Bronchus fibroblast of lung (primary cell): ENCODE results near the gene HSPA1B. TPM values are rescaled to one million over a fixed set of nuclear protein-coding genes. Genes with fewer than 3 reads are reported as not detected.

Experiments
- total RNA-seq: library from RNA; depleted of rRNA; stranded (reverse); fragments of >200 nt; gene quantifications from 2 replicates; pipeline ENCODE4 v1.2.3, GENCODE V29; 2015

HSPA1B gene
- 112 and 118 TPM in 2 replicates for total RNA-seq

DNA sequence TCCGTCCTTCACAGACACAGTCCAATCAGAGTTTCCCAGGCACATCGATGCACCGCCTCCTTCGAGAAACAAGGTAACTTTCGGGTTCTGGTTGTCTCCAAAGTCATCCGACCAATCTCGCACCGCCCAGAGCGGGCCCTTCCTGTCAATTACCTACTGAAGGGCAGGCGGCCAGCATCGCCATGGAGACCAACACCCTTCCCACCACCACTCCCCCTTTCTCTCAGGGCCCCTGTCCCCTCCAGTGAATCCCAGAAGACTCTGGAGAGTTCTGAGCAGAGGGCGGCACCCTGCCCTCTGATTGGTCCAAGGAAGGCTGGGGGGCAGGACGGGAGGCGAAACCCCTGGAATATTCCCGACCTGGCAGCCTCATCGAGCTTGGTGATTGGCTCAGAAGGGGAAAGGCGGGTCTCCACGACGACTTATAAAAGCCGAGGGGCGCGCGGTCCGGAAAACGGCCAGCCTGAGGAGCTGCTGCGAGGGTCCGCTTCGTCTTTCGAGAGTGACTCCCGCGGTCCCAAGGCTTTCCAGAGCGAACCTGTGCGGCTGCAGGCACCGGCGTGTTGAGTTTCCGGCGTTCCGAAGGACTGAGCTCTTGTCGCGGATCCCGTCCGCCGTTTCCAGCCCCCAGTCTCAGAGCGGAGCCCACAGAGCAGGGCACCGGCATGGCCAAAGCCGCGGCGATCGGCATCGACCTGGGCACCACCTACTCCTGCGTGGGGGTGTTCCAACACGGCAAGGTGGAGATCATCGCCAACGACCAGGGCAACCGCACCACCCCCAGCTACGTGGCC, at the start of gene HSPA1B:
HSPA1B (plus strand) TSS at position 453 of the 794 bp plus-strand sequence; CDS start at position 666, 213 bp downstream.

DNA sequence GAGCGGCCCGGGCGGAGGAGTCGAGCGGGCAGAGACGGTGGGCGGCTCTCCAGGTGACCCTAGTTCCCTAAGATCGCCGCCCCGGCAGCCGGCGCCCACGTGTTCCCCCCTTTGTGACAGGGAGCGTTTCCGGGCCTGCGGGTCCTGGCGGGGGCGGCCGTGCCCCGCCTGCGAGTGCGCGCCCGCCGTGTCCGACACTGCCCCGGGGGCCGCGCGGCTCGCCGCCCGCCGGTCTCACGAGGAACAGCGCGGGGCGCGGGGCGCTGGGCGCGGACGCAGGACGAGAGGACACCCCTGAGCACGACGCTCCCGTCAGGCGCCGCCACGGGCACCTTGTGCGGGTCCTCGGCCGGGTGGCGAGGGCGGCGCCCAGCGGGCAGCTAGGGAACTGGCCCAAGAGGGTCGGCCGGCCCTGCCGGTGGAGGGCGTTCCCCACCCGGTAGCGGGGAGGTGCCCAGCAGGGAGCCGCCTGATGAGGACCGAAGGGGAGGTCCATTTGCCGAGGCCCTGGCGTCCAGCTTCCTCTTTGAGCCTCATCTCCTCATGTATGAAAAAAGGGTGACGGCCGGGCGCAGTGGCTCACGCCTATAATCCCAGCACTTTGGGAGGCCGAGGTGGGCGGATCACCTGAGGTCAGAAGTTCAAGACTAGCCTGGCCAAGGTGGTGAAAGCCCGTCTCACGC, 31.8 kb upstream of the HSPA1B start, which contains the start of gene VARS1:
VARS1 (minus strand) TSS at position 137 of the 683 bp plus-strand sequence. CDS start 535 bp downstream, outside the sequence.

DNA sequence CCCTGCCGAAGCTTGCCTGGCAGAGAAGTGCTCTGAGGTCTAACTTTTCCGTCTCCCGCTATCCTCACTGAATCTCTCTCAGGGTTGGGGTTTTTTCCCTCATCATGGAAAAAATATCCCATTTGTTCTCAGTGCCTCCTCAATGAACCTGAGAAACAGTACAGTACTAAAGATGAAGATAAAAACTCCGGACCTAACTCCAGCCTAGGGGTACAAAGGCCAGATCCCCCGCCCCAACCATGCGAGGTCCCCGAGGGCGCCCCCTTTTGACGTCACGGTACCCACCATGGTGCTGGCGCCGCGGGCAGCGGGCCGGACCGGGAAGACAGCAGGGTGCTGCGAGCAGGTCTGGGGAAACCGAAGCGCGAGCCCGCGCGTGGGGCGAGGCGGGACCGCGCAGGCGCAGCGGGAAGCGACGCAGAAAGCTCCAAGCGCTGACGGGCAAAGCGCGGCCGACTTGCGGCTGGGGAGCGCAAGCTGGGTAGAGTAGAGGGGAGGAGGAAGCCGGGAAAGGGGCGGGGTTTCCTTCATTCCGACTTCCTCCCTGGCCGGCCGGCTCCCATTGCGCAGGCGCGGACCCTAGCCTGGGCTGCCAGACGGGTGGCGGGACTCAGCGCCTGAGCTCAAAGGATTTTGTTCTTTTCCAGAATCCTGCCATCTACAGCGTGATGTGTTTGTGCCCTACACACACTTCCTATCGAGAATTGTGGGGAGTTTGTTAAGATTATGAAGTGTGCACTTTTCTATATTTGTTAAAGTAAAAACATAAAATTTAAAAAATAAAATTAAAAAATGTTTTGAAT, 20.9 kb upstream of the HSPA1B start, which contains the start of gene LSM2:
LSM2 (minus strand) TSS at position 497 of the 803 bp plus-strand sequence; CDS start at position 288, 209 bp downstream.

DNA sequence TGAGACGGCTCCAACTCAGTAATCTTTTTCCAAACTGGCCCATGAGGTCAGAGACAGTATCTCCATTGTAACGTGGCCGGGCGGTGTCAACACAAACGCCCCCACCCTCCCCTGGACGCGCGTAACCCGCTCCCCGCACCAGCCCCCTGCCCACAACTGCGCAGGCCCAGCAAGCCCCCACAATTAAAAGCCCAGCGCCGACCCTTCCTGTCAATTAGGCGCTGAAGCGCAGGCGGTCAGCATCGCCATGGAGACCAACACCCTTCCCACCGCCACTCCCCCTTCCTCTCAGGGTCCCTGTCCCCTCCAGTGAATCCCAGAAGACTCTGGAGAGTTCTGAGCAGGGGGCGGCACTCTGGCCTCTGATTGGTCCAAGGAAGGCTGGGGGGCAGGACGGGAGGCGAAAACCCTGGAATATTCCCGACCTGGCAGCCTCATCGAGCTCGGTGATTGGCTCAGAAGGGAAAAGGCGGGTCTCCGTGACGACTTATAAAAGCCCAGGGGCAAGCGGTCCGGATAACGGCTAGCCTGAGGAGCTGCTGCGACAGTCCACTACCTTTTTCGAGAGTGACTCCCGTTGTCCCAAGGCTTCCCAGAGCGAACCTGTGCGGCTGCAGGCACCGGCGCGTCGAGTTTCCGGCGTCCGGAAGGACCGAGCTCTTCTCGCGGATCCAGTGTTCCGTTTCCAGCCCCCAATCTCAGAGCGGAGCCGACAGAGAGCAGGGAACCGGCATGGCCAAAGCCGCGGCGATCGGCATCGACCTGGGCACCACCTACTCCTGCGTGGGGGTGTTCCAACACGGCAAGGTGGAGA, 12.3 kb upstream of the HSPA1B start, which contains the start of the genes HSPA1A and HSPA1L:
HSPA1A (plus strand) TSS at position 519 of the 814 bp plus-strand sequence; CDS start at position 733, 214 bp downstream.
HSPA1L (minus strand) TSS at position 259 of the 814 bp plus-strand sequence. CDS start 3,311 bp downstream, outside the sequence.

DNA sequence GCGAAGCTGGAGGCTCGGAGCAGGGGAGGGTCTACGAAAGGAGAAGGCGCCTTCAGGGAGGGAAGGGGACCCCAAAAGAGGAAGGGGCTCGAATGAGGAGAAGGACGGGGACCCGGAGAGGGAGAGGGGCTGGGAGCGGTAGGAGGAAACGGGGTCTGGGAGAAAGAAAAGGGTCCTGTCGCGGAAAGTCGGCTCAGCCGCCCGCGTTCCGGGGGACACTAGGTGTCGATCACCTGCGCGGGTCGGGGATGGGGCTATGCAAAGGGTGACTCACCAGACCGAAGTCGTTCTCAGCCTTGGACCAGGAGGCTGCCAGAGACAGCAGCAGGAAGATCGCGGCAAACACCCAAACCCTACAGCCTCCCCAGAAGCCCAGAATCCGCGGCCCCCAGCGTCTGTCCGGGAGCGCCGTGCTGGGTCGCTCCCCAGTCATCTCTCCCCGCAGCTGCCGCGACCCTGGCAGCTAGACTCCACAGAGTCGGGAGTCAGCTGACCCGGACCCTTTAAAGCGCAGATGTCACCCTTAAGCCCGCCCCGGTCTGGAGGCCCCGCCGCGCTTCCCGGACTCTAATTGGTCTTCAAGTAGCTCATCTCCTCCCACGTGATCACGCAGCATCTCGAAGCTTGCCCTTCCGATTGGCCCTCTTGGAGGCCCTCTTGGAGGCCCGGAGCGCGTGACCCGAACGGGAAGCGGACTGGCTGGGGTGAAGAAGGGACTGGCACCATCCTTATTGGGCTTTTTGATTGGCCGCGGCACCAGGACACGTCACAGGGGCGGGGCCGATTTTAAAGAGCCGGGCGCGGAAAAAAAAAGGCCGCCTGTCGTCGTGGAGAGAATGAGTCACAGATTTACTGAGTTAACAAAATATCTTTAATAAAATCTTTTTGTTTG, 35.1 kb downstream of the HSPA1B start, which contains the start of gene NEU1:
NEU1 (minus strand) TSS at position 478 of the 892 bp plus-strand sequence; CDS start at position 433, 45 bp downstream.

DNA sequence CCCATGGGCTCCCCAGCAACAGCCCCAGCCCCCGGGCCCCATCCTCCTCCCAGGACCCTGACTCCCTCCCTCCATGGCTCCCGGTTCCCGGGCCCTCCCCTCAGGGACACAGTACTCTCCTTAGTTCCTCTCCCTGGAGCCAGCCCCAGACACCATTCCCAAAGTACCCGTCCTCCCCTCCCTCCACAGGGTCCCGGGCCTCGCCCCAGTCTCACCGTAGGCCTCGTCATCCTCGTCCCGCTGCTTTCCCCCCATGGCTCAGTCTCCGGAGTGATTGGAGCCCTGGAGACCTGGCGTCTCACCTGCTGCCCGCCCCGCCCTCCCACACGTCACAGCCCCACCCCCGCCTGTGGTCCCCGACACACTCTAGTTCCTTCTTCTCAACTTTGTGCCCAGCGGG, 51.2 kb downstream of the HSPA1B start, which contains the start of gene SLC44A4:
SLC44A4 (minus strand) TSS at position 272 of the 400 bp plus-strand sequence; CDS start at position 255, 17 bp downstream.

Other genes starting within 250 kb of the HSPA1B start
- gene LTB, start 245.3 kb upstream of the HSPA1B start, total RNA-seq: not detected in 2 replicates
- not detected in 2 replicates for gene LST1, start 241.5 kb upstream of the HSPA1B start, total RNA-seq
- gene NCR3, start 234.7 kb upstream of the HSPA1B start, total RNA-seq: not detected in 2 replicates
- gene AIF1, start 212.5 kb upstream of the HSPA1B start, total RNA-seq: 0.15 TPM in 1 of 2 replicates, not detected in the other
- gene PRRC2A, start 207.0 kb upstream of the HSPA1B start, total RNA-seq: 103 and 107 TPM in 2 replicates
- gene BAG6, start 175.1 kb upstream of the HSPA1B start, total RNA-seq: 265 and 271 TPM in 2 replicates
- gene APOM, start 171.8 kb upstream of the HSPA1B start, total RNA-seq: 2.9 and 3.6 TPM in 2 replicates
- 15.6 and 17.7 TPM in 2 replicates for gene C6orf47, start 167.0 kb upstream of the HSPA1B start, total RNA-seq
- 14.0 and 14.4 TPM in 2 replicates for gene GPANK1, start 162.7 kb upstream of the HSPA1B start, total RNA-seq
- 316 and 357 TPM in 2 replicates for gene CSNK2B, start 161.7 kb upstream of the HSPA1B start, total RNA-seq
- gene LY6G5B, start 157.8 kb upstream of the HSPA1B start, total RNA-seq: 0.84 and 1.3 TPM in 2 replicates
- gene LY6G5C, start 146.7 kb upstream of the HSPA1B start, total RNA-seq: 1.0 and 2.2 TPM in 2 replicates
- 23.5 and 25.1 TPM in 2 replicates for gene ABHD16A, start 124.4 kb upstream of the HSPA1B start, total RNA-seq
- gene LY6G6F, start 120.9 kb upstream of the HSPA1B start, total RNA-seq: not detected in 2 replicates
- gene LY6G6D, start 112.4 kb upstream of the HSPA1B start, total RNA-seq: not detected in 2 replicates
- gene LY6G6C, start 106.0 kb upstream of the HSPA1B start, total RNA-seq: not detected in 2 replicates
- not detected in 2 replicates for gene MPIG6B, start 104.4 kb upstream of the HSPA1B start, total RNA-seq
- gene DDAH2, start 98.4 kb upstream of the HSPA1B start, total RNA-seq: 56.0 and 63.8 TPM in 2 replicates
- gene CLIC1, start 91.2 kb upstream of the HSPA1B start, total RNA-seq: 974 and 1,027 TPM in 2 replicates
- 10.9 and 15.5 TPM in 2 replicates for gene MSH5, start 87.7 kb upstream of the HSPA1B start, total RNA-seq
- gene SAPCD1, start 65.1 kb upstream of the HSPA1B start, total RNA-seq: 3.2 and 5.8 TPM in 2 replicates
- 0.45 and 0.67 TPM in 2 replicates for gene VWA7, start 50.4 kb upstream of the HSPA1B start, total RNA-seq
- 90.6 and 111 TPM in 2 replicates for gene VARS1, start 32.0 kb upstream of the HSPA1B start, total RNA-seq
- 133 and 134 TPM in 2 replicates for gene LSM2, start 20.8 kb upstream of the HSPA1B start, total RNA-seq
- 0.30 and 0.50 TPM in 2 replicates for gene HSPA1L, start 12.5 kb upstream of the HSPA1B start, total RNA-seq
- 56.3 and 60.4 TPM in 2 replicates for gene HSPA1A, start 12.2 kb upstream of the HSPA1B start, total RNA-seq
- 53.8 and 61.4 TPM in 2 replicates for gene NEU1, start 35.1 kb downstream of the HSPA1B start, total RNA-seq
- 0.45 TPM in 1 of 2 replicates, not detected in the other for gene SLC44A4, start 51.3 kb downstream of the HSPA1B start, total RNA-seq
- 38.7 and 39.8 TPM in 2 replicates for gene EHMT2, start 70.0 kb downstream of the HSPA1B start, total RNA-seq
- gene ZBTB12, start 74.3 kb downstream of the HSPA1B start, total RNA-seq: 3.0 and 3.3 TPM in 2 replicates
- gene C2, start 100.0 kb downstream of the HSPA1B start, total RNA-seq: 0.17 and 0.30 TPM in 2 replicates
- 2.0 and 2.7 TPM in 2 replicates for gene CFB, start 118.4 kb downstream of the HSPA1B start, total RNA-seq
- 142 and 144 TPM in 2 replicates for gene NELFE, start 131.2 kb downstream of the HSPA1B start, total RNA-seq
- gene SKIC2, start 131.4 kb downstream of the HSPA1B start, total RNA-seq: 44.4 and 46.7 TPM in 2 replicates
- 17.5 and 21.9 TPM in 2 replicates for gene DXO, start 144.4 kb downstream of the HSPA1B start, total RNA-seq
- gene C4A, start 154.3 kb downstream of the HSPA1B start, total RNA-seq: 2.7 and 2.8 TPM in 2 replicates
- 1.5 and 2.2 TPM in 2 replicates for gene C4B, start 187.1 kb downstream of the HSPA1B start, total RNA-seq
- gene CYP21A2, start 210.7 kb downstream of the HSPA1B start, total RNA-seq: 0.17 TPM in 1 of 2 replicates, not detected in the other